ENCODE measurements around the gene KRT36.

KRT36 gene

GRCh38 chr17:41464682-41465081 is 25.0 kb downstream of the KRT36 start:
- no peak overlapping the region for H3K4me3 ChIP-seq (ENCODE audit: low read depth, low read length, poor library complexity, severe bottlenecking)
- no peak overlapping the region for H3K4me2 ChIP-seq (ENCODE audit: low read length)
- no peaks in the 10 kb centered on the region for H3K4me1 ChIP-seq (ENCODE audit: insufficient read depth, low read length, severe bottlenecking)
- H3K27me3 ChIP-seq (ENCODE audit: insufficient read depth, low read length) = no peaks in the 10 kb centered on the region; the same call in 1 of the 2 replicates
- no peak for TF ChIP-seq EZH2 (IDR thresholded peaks at IDR 0.05; ENCODE audit: borderline replicate concordance, low read length)
- TF ChIP-seq CTCF (IDR thresholded peaks at IDR 0.05; ENCODE audit: low read length) = no peak
- no peak overlapping the region for H3K27ac ChIP-seq (ENCODE audit: low read depth, low read length, poor library complexity, severe bottlenecking)
- H3K9me3 ChIP-seq (ENCODE audit: low read length) = no peaks in the 10 kb centered on the region
- no peaks in the 10 kb centered on the region for H3K9me2 ChIP-seq (ENCODE audit: low read depth, low read length)
- H2AFZ ChIP-seq (ENCODE audit: low read length) = no peak overlapping the region
- H3K36me3 ChIP-seq (ENCODE audit: insufficient read depth, low read length) = no peaks in the 10 kb centered on the region
- no peaks in the 10 kb centered on the region for H3F3A ChIP-seq (ENCODE audit: insufficient read depth, low read length)
- H4K20me1 ChIP-seq (ENCODE audit: insufficient read depth, low read length) = no peaks in the 10 kb centered on the region
- H3K79me2 ChIP-seq (ENCODE audit: insufficient read depth, low read length) = no peaks in the 10 kb centered on the region
- H3K9ac ChIP-seq (ENCODE audit: low read length) = no peak overlapping the region

GRCh38 chr17:41464173-41464572 is 25.5 kb downstream of the KRT36 start:
- H3K9me2 ChIP-seq (ENCODE audit: low read depth, low read length) = no peaks in the 10 kb centered on the region
- no peaks in the 10 kb centered on the region for H3K79me2 ChIP-seq (ENCODE audit: insufficient read depth, low read length)
- no peak overlapping the region for H3K9ac ChIP-seq (ENCODE audit: low read length)
- peaks cover 4% of the 10 kb centered on the region; the same call in 1 of the 2 replicates for H3K27me3 ChIP-seq (ENCODE audit: insufficient read depth, low read length)
- TF ChIP-seq EZH2 (IDR thresholded peaks at IDR 0.05; ENCODE audit: borderline replicate concordance, low read length) (no peak), CTCF (IDR thresholded peaks at IDR 0.05; ENCODE audit: low read length) (no peak)
- no peaks in the 10 kb centered on the region for H4K20me1 ChIP-seq (ENCODE audit: insufficient read depth, low read length)
- H3K36me3 ChIP-seq (ENCODE audit: insufficient read depth, low read length) = no peaks in the 10 kb centered on the region
- no peaks in the 10 kb centered on the region for H3F3A ChIP-seq (ENCODE audit: insufficient read depth, low read length)
- no peak overlapping the region for H3K4me2 ChIP-seq (ENCODE audit: low read length)
- H3K27ac ChIP-seq (ENCODE audit: low read depth, low read length, poor library complexity, severe bottlenecking) = no peak overlapping the region
- H2AFZ ChIP-seq (ENCODE audit: low read length) = no peak overlapping the region
- no peaks in the 10 kb centered on the region for H3K4me1 ChIP-seq (ENCODE audit: insufficient read depth, low read length, severe bottlenecking)
- no peak overlapping the region for H3K4me3 ChIP-seq (ENCODE audit: low read depth, low read length, poor library complexity, severe bottlenecking)
- no peaks in the 10 kb centered on the region for H3K9me3 ChIP-seq (ENCODE audit: low read length)

GRCh38 chr17:41463746-41464145 is 26.0 kb downstream of the KRT36 start:
- Histone ChIP-seq H3K9me3 (ENCODE audit: low read length) (no peaks in the 10 kb centered on the region), H3K36me3 (ENCODE audit: insufficient read depth, low read length) (no peaks in the 10 kb centered on the region), H3K27me3 (ENCODE audit: insufficient read depth, low read length) (peaks cover 4% of the 10 kb centered on the region; the same call in 1 of the 2 replicates), H3K27ac (ENCODE audit: low read depth, low read length, poor library complexity, severe bottlenecking) (no peak overlapping the region), H3F3A (ENCODE audit: insufficient read depth, low read length) (no peaks in the 10 kb centered on the region), H3K4me1 (ENCODE audit: insufficient read depth, low read length, severe bottlenecking) (no peaks in the 10 kb centered on the region), H3K79me2 (ENCODE audit: insufficient read depth, low read length) (no peaks in the 10 kb centered on the region), H4K20me1 (ENCODE audit: insufficient read depth, low read length) (no peaks in the 10 kb centered on the region), H3K9me2 (ENCODE audit: low read depth, low read length) (no peaks in the 10 kb centered on the region), H3K9ac (ENCODE audit: low read length) (no peak overlapping the region), H3K4me2 (ENCODE audit: low read length) (no peak overlapping the region), H2AFZ (ENCODE audit: low read length) (no peak overlapping the region), H3K4me3 (ENCODE audit: low read depth, low read length, poor library complexity, severe bottlenecking) (no peak overlapping the region)
- TF ChIP-seq CTCF (IDR thresholded peaks at IDR 0.05; ENCODE audit: low read length) = no peak
- no peak for TF ChIP-seq EZH2 (IDR thresholded peaks at IDR 0.05; ENCODE audit: borderline replicate concordance, low read length)

Data from OCI-LY1 (cell line).